ENCODE measurements around the gene NANOS2. TPM values are rescaled to one million over a fixed set of nuclear protein-coding genes. Genes with fewer than 3 reads are reported as not detected.

Gene NANOS2
- total and polyA plus RNA-seq, 2 of the 13 experiments (the other 11 are each of a cell fraction or from before 2014, with no cell fraction given), result not detected

DNA sequence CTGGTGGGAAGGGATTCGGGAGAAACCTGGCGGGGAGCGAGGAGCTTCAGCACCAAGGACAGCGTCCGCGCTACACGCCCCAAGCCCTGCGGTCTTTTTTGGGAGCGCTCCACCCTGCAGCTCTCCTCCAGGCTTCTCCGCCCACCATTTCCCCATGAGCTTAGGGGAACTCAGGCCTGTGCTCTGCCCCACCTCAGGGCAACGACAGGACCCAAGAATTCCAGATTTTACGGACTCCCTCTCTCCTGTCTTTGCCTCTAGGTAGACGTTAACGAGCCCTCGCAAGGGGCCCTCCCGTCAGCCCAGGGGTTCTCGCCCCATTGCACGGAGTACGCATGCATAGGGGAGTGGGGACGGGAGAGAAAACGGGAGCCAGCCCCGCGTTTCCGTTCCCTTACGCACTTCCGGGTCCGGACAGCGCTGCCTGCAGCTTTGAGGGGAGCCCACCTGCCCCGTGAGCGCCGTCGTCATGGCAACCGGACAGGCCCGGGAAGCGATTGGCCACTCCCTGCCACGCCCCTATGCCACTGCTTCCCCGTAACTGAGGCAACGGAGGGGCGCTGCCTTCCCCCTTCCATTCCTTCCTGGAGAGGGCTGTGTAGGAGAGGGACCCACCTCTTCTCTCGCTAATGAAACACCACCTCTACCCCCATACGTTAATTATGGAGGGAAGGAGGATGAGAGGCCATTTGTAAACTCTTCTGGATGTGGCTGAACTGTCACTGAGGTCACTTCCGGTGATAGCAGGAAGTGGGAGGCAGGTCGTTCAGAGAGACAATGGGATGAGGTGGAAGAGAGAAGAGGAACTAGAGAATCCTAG, 38.3 kb upstream of the NANOS2 start (continued):
- TF ChIP-seq, protein P1, sequence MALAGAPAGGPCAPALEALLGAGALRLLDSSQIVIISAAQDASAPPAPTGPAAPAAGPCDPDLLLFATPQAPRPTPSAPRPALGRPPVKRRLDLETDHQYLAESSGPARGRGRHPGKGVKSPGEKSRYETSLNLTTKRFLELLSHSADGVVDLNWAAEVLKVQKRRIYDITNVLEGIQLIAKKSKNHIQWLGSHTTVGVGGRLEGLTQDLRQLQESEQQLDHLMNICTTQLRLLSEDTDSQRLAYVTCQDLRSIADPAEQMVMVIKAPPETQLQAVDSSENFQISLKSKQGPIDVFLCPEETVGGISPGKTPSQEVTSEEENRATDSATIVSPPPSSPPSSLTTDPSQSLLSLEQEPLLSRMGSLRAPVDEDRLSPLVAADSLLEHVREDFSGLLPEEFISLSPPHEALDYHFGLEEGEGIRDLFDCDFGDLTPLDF (CRISPR knock-in tag; IDR thresholded peaks at IDR 0.05), result no peak
- TF ChIP-seq, protein P2, sequence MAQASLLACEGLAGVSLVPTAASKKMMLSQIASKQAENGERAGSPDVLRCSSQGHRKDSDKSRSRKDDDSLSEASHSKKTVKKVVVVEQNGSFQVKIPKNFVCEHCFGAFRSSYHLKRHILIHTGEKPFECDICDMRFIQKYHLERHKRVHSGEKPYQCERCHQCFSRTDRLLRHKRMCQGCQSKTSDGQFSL (CRISPR knock-in tag; IDR thresholded peaks at IDR 0.05), result no peak
- TF ChIP-seq ZNF792 (CRISPR knock-in tag; IDR thresholded peaks at IDR 0.05) (no peak), ZNF781 (CRISPR knock-in tag; IDR thresholded peaks at IDR 0.05; ENCODE audit: borderline replicate concordance, not compliant biosample characterization) (peak; percentile 36), MYC (CRISPR knock-in tag; IDR thresholded peaks at IDR 0.05; ENCODE audit: borderline replicate concordance) (no peak), ZNF891 (CRISPR knock-in tag; IDR thresholded peaks at IDR 0.05) (peak; percentile 63; the same call in 1 of the 2 replicates), FOXC1 (CRISPR knock-in tag; IDR thresholded peaks at IDR 0.05; ENCODE audit: borderline replicate concordance) (0 out of 2 replicates have a peak, but pooled peaks have one; percentile 43), SAP130 (CRISPR knock-in tag; IDR thresholded peaks at IDR 0.05; ENCODE audit: low read depth) (peak; percentile 22; the same call in 1 of the 2 replicates), JUNB (CRISPR knock-in tag; IDR thresholded peaks at IDR 0.05; ENCODE audit: borderline replicate concordance) (no peak), ZNF546 (CRISPR knock-in tag; conservative IDR thresholded peaks at IDR 0.05) (no peak), YEATS4 (CRISPR knock-in tag; IDR thresholded peaks at IDR 0.05; ENCODE audit: borderline replicate concordance) (no peak), KDM6A (CRISPR knock-in tag; IDR thresholded peaks at IDR 0.05; ENCODE audit: low read depth) (no peak), TRIM22 (IDR thresholded peaks at IDR 0.05) (no peak), MAFG (CRISPR knock-in tag; IDR thresholded peaks at IDR 0.05) (no peak), FOXO1 (CRISPR knock-in tag; IDR thresholded peaks at IDR 0.05) (no peak; the same call in 1 of the 2 replicates), ELF3 (CRISPR knock-in tag; IDR thresholded peaks at IDR 0.05) (0 out of 2 replicates have a peak, but pooled peaks have one; percentile 35), HOXA3 (CRISPR knock-in tag; IDR thresholded peaks at IDR 0.05) (peak; percentile 33; the same call in 1 of the 2 replicates)
- TF ChIP-seq, protein P3, sequence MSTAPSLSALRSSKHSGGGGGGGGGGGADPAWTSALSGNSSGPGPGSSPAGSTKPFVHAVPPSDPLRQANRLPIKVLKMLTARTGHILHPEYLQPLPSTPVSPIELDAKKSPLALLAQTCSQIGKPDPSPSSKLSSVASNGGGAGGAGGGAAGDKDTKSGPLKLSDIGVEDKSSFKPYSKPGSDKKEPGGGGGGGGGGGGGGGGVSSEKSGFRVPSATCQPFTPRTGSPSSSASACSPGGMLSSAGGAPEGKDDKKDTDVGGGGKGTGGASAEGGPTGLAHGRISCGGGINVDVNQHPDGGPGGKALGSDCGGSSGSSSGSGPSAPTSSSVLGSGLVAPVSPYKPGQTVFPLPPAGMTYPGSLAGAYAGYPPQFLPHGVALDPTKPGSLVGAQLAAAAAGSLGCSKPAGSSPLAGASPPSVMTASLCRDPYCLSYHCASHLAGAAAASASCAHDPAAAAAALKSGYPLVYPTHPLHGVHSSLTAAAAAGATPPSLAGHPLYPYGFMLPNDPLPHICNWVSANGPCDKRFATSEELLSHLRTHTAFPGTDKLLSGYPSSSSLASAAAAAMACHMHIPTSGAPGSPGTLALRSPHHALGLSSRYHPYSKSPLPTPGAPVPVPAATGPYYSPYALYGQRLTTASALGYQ (CRISPR knock-in tag; IDR thresholded peaks at IDR 0.05), result no peak
- TF ChIP-seq, protein P4, sequence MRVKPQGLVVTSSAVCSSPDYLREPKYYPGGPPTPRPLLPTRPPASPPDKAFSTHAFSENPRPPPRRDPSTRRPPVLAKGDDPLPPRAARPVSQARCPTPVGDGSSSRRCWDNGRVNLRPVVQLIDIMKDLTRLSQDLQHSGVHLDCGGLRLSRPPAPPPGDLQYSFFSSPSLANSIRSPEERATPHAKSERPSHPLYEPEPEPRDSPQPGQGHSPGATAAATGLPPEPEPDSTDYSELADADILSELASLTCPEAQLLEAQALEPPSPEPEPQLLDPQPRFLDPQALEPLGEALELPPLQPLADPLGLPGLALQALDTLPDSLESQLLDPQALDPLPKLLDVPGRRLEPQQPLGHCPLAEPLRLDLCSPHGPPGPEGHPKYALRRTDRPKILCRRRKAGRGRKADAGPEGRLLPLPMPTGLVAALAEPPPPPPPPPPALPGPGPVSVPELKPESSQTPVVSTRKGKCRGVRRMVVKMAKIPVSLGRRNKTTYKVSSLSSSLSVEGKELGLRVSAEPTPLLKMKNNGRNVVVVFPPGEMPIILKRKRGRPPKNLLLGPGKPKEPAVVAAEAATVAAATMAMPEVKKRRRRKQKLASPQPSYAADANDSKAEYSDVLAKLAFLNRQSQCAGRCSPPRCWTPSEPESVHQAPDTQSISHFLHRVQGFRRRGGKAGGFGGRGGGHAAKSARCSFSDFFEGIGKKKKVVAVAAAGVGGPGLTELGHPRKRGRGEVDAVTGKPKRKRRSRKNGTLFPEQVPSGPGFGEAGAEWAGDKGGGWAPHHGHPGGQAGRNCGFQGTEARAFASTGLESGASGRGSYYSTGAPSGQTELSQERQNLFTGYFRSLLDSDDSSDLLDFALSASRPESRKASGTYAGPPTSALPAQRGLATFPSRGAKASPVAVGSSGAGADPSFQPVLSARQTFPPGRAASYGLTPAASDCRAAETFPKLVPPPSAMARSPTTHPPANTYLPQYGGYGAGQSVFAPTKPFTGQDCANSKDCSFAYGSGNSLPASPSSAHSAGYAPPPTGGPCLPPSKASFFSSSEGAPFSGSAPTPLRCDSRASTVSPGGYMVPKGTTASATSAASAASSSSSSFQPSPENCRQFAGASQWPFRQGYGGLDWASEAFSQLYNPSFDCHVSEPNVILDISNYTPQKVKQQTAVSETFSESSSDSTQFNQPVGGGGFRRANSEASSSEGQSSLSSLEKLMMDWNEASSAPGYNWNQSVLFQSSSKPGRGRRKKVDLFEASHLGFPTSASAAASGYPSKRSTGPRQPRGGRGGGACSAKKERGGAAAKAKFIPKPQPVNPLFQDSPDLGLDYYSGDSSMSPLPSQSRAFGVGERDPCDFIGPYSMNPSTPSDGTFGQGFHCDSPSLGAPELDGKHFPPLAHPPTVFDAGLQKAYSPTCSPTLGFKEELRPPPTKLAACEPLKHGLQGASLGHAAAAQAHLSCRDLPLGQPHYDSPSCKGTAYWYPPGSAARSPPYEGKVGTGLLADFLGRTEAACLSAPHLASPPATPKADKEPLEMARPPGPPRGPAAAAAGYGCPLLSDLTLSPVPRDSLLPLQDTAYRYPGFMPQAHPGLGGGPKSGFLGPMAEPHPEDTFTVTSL (CRISPR knock-in tag; IDR thresholded peaks at IDR 0.05; ENCODE audit: borderline replicate concordance), result no peak

Data from HepG2 (cell line).